Nephron (organoid): Measurements from ENCODE around the gene FERD3L.
A peak's percentile ranks its signal among the peaks of the same experiment; 100 is the strongest.

Experiments used
- H3K27ac Mint-ChIP-seq, 3 experiments: 2 replicates each; pipeline ENCODE4 v1.8.0; 2020; ENCODE audit warnings: mixed read lengths in 3 of 3, mild to moderate bottlenecking in 2 of 3, moderate library complexity in 1 of 3
- H3K27me3 Mint-ChIP-seq: 2 replicates; pipeline ENCODE4 v1.8.0; 2021; ENCODE audit warnings: low read depth, mild to moderate bottlenecking, moderate library complexity, mixed read lengths
- H3K36me3 Mint-ChIP-seq: 2 replicates; pipeline ENCODE4 v1.8.0; 2020; ENCODE audit warnings: low read depth, mixed read lengths
- H3K4me1 Mint-ChIP-seq: 2 replicates; pipeline ENCODE4 v1.8.0; 2020; ENCODE audit warnings: mixed read lengths
- H3K4me3 Mint-ChIP-seq, 3 experiments: 2 replicates each; pipeline ENCODE4 v1.8.0; 2020; ENCODE audit warnings: mild to moderate bottlenecking in 3 of 3, mixed read lengths in 3 of 3, moderate library complexity in 2 of 3
- H3K9me3 Mint-ChIP-seq: 2 replicates; pipeline ENCODE4 v1.8.0; 2020; ENCODE audit warnings: mixed read lengths
- TF ChIP-seq, protein P1 (sequence below), 3 experiments: fragments of 200-600 bp; sonication (generic); IDR thresholded peaks; one replicate each; pipeline ENCODE4 v1.5.0; 2021; ENCODE audit warnings: antibody characterized with exemption in 3 of 3; ENCODE audit not compliant: unreplicated experiment in 3 of 3

Gene FERD3L

DNA sequence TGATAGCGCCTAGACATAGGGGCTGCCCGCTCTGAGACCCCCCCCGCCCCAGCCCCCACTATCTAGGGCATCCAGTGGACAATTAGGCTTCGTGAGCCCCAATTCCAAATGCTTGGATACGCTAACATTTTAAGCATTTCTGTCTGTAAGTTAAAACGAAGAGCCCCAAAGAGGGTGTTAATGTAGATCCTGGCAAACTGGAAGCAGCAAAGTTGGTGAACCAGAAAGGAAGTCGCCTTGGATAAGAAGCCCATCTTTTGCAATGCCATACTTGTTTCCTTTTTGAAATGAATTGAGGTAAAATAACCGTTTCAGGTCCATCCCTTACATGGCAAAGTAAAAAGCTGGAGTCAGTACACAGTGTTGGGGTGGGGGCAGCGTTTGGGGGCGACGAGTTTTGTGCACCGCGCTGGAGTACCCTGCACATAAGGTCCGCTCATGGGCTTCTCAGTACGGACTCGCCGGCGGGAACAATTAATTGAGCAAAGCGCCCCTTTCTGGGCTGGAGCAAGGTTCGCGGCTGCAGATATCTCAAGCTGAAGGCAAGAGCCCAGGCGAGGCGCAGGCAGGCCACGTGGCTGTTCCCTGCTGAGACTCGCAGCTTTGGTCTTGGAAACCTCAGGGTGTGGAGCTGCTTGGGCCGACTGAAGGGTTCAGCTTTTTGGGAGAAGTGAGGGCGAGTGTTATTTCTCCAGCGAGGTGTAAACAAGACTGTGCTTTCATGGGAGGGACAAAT is 26.4 kb downstream of the FERD3L start:
- Mint-ChIP-seq H3K9me3 (no peaks in the 10 kb centered on the region), H3K27me3 (peaks cover 75% of the 10 kb centered on the region), H3K4me3 (peak overlapping the region; percentile 89 to 93 (median 93)), H3K36me3 (peaks cover 8% of the 10 kb centered on the region), H3K4me1 (peaks cover 25% of the 10 kb centered on the region), H3K27ac (peak overlapping the region; percentile 33 to 61 (median 55))
- TF ChIP-seq, protein P1, sequence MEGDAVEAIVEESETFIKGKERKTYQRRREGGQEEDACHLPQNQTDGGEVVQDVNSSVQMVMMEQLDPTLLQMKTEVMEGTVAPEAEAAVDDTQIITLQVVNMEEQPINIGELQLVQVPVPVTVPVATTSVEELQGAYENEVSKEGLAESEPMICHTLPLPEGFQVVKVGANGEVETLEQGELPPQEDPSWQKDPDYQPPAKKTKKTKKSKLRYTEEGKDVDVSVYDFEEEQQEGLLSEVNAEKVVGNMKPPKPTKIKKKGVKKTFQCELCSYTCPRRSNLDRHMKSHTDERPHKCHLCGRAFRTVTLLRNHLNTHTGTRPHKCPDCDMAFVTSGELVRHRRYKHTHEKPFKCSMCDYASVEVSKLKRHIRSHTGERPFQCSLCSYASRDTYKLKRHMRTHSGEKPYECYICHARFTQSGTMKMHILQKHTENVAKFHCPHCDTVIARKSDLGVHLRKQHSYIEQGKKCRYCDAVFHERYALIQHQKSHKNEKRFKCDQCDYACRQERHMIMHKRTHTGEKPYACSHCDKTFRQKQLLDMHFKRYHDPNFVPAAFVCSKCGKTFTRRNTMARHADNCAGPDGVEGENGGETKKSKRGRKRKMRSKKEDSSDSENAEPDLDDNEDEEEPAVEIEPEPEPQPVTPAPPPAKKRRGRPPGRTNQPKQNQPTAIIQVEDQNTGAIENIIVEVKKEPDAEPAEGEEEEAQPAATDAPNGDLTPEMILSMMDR (IDR thresholded peaks at IDR 0.05; ENCODE audit: unreplicated experiment in 3 of 3): no peak

DNA sequence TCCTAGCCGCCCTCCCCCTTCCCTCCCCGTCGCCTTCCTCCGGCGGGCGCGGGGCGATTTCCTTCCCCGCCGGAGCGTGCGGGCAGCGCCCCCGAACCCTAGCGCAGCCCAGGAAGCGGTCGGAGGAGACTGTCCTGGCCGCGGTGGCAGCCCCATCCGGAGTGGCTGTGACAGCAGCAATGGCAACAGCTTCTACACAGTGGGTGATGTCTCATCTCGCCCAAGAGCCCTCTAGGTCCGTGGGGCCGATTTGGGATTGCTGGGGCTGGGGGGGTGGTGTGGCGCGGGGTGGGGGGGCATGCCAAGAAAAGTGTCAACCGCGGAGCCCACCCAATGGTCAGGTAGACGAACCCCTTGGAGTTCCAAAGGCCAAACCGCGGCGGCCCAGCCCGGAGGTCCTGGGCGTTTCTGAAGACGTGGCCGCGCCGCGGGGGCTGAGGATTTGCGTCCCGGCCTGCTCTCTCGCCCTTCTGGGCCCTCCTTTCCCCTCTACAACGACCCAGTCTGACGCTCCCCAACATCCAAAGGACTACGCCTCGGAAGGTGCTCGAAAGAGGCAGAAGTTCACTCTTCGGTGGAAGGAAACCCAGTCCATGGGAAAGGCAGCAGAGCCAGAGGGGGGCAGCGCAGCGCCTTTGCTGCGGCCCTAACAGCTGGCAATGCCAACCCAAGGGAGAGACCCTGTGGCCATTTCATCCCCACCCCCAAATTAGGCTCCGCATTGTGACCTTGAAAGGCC is 27.2 kb downstream of the FERD3L start:
- Mint-ChIP-seq H3K27me3 (peaks cover 75% of the 10 kb centered on the region), H3K36me3 (peaks cover 10% of the 10 kb centered on the region), H3K27ac (peak overlapping the region; percentile 33 to 92 (median 92)), H3K4me1 (peaks cover 29% of the 10 kb centered on the region), H3K4me3 (peak overlapping the region; percentile 89 to 93 (median 93)), H3K9me3 (no peaks in the 10 kb centered on the region)
- TF ChIP-seq, protein P1 (IDR thresholded peaks at IDR 0.05; ENCODE audit: unreplicated experiment in 3 of 3): peak in 1 of 3 experiments; percentile 11

DNA sequence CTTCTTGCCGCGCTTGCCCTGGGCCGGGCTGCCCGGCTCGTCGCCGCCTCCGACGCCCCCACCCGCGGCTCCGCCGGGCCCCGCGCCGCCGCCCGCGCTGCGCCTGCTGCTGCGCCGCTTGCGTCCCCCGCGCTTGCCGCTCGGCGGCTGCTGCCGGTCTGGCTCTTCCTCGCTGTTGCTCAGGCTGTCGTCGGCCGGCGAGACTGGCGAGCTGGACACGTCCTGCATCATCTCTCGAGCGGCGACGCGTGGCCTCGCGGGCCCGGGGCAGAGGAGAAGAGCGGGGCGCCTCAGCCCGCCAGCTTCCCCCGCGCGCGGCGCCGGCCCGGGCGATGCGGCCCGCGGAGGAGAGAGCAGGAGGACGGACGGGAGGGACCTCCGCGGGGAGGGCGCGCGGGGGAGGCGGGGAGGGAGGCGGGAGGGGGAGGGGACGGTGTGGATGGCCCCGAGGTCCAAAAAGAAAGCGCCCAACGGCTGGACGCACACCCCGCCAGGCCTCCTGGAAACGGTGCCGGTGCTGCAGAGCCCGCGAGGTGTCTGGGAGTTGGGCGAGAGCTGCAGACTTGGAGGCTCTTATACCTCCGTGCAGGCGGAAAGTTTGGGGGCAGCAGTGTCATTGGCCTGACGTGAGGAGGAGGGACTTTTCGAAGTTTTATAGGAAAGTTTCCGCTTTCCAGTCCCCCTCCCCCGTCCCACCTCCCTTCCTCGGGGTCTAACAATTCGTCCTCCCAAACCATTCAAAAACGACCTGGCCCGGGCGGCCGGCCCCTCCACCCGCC is 27.9 kb downstream of the FERD3L start, which contains the start of gene TWIST1:
TWIST1 (minus strand) TSS at position 546 of the 779 bp plus-strand sequence; CDS start at position 231, 315 bp downstream.
- H3K27ac Mint-ChIP-seq: peak within 1 kb of the TSS; percentile 33 to 95 (median 92)
- H3K9me3 Mint-ChIP-seq: no peaks in the 10 kb centered on the region
- peaks cover 33% of the 10 kb centered on the region for H3K4me1 Mint-ChIP-seq
- H3K36me3 Mint-ChIP-seq: peaks cover 10% of the 10 kb centered on the region
- H3K27me3 Mint-ChIP-seq: peaks cover 82% of the 10 kb centered on the region
- TF ChIP-seq, protein P1 (IDR thresholded peaks at IDR 0.05; ENCODE audit: unreplicated experiment in 3 of 3): no peak
- H3K4me3 Mint-ChIP-seq: peak within 1 kb of the TSS; percentile 89 to 98 (median 95)

DNA sequence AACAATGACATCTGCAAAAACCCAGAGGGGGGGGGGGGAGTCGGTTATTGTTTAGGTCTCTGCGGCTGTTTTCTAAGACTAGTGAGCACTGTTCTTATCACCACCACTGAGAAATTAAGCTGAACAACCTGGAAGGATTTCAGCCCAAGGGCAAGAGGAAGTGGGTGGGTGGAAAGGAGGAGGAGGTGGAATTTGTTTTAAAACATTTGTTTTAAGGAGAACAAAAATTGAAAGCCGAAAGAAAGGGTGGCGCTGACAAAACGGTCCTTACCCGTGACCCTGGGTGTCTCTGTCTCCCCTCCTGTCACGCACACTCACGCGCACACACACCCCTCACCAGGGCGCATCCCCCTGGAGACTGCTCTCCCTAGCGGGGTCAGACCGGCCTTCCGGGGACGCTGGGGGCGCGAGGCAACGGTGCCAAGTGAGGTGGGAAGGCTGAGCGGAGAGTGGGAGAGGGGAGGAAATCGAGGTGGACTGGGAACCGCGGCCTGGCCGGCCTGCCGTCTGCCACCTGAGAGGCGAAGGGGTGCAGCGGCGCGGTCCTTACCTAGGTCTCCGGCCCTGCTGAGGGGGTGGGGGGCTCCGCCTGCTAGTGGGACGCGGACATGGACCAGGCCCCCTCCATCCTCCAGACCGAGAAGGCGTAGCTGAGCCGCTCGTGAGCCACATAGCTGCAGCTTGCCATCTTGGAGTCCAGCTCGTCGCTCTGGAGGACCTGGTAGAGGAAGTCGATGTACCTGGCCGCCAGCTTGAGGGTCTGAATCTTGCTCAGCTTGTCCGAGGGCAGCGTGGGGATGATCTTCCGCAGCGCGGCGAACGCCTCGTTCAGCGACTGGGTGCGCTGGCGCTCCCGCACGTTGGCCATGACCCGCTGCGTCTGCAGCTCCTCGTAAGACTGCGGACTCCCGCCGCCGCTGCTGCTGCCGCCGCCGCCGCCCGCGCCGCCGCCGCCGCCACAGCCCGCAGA is 28.8 kb downstream of the FERD3L start:
- peaks cover 86% of the 10 kb centered on the region for H3K27me3 Mint-ChIP-seq
- no peaks in the 10 kb centered on the region for H3K9me3 Mint-ChIP-seq

More for the DNA sequence above, 28.8 kb downstream of the FERD3L start:
- TF ChIP-seq, protein P1 (IDR thresholded peaks at IDR 0.05; ENCODE audit: unreplicated experiment in 3 of 3): no peak
- H3K4me1 Mint-ChIP-seq: peaks cover 37% of the 10 kb centered on the region
- peaks cover 13% of the 10 kb centered on the region for H3K36me3 Mint-ChIP-seq
- peak overlapping the region; percentile 85 to 98 (median 95) for H3K4me3 Mint-ChIP-seq
- peak overlapping the region; percentile 90 to 95 (median 93) for H3K27ac Mint-ChIP-seq
